Spleen (tissue), 7 donors: ENCODE measurements around the gene RAET1G.
"Not testable (repeated sequence)": the region's sequence is repeated elsewhere in the genome, so short reads cannot be mapped to it uniquely, and the experiment has no call there.

Source experiments
- POLR2A ChIP-seq, 3 donors: fragments of 450-650 bp; IDR thresholded peaks; one replicate each; pipeline ENCODE4 v1.5.1; 2017; ENCODE audit warnings: antibody characterized with exemption in 3 of 3, mild to moderate bottlenecking in 1 of 3
- POLR2AphosphoS5 ChIP-seq, 3 donors: sonication (generic); formaldehyde crosslinking; IDR thresholded peaks; one replicate each; pipeline ENCODE4 v1.5.1; 2017; ENCODE audit warnings: antibody characterized with exemption in 3 of 3
- TF ChIP-seq, protein P1 (sequence below), 11 experiments: fragments of 200-600 bp in 7 of 11; fragments of 450-650 bp in 4 of 11; sonication (generic) in 4 of 11; IDR thresholded peaks in 8 of 11; conservative IDR thresholded peaks in 3 of 11; 1 replicate in 7 of 11; 2 replicates in 4 of 11; pipeline versions ENCODE4 v1.4.0 to v1.8.0; 2016 to 2021; ENCODE audit warnings: antibody characterized with exemption in 11 of 11, inconsistent platforms in 4 of 11, mild to moderate bottlenecking in 1 of 11
- donor health status: DM: no; HTN: no; CAD: no; lungs with moderate emphysema.
- donor health status: DM: no; HTN: no; CAD: no.
- donor health status: DM: no; HTN: no; CAD: no.

- TF ChIP-seq, protein P1, sequence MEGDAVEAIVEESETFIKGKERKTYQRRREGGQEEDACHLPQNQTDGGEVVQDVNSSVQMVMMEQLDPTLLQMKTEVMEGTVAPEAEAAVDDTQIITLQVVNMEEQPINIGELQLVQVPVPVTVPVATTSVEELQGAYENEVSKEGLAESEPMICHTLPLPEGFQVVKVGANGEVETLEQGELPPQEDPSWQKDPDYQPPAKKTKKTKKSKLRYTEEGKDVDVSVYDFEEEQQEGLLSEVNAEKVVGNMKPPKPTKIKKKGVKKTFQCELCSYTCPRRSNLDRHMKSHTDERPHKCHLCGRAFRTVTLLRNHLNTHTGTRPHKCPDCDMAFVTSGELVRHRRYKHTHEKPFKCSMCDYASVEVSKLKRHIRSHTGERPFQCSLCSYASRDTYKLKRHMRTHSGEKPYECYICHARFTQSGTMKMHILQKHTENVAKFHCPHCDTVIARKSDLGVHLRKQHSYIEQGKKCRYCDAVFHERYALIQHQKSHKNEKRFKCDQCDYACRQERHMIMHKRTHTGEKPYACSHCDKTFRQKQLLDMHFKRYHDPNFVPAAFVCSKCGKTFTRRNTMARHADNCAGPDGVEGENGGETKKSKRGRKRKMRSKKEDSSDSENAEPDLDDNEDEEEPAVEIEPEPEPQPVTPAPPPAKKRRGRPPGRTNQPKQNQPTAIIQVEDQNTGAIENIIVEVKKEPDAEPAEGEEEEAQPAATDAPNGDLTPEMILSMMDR (IDR thresholded peaks at IDR 0.05 in 8 of 11, conservative IDR thresholded peaks at IDR 0.05 in 3 of 11), result not testable (repeated sequence)
- not testable (repeated sequence) for TF ChIP-seq POLR2AphosphoS5, POLR2A (IDR thresholded peaks at IDR 0.05)
Measured at GRCh38 chr6:149919126-149919833, 3.6 kb downstream of the RAET1G start.
